ENCODE results near the gene SCD5.

DNA sequence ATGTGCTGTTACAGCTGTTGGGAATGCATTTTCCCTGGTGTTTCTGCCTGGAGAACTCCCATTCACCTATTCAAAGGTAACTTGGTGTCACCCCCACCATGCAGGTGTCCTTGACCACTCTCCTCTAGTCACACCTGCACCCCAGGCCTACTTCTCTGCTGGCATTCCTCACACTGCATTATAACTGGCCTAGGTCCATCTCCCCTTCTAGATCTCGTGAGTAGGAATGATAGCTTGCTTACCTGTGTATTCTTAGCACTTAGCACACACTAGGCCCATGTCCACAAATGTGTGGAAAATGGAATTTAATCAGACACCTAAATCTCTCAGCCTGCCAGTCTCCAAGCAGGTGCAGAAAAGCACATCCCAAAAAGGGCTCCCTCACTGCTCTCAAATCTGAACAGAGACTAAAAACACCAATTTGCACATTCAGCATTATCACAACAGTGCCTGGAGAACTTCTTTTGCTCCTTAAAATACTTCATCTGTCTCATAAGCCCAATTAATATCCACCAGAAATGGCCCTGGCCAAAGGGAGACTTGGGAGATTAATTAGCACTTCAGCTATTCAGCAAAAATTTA, 18.3 kb downstream of the SCD5 start:
- no peak for TF ChIP-seq EZH2 (IDR thresholded peaks at IDR 0.05; ENCODE audit: borderline replicate concordance, low read length)
- TF ChIP-seq, protein P1, sequence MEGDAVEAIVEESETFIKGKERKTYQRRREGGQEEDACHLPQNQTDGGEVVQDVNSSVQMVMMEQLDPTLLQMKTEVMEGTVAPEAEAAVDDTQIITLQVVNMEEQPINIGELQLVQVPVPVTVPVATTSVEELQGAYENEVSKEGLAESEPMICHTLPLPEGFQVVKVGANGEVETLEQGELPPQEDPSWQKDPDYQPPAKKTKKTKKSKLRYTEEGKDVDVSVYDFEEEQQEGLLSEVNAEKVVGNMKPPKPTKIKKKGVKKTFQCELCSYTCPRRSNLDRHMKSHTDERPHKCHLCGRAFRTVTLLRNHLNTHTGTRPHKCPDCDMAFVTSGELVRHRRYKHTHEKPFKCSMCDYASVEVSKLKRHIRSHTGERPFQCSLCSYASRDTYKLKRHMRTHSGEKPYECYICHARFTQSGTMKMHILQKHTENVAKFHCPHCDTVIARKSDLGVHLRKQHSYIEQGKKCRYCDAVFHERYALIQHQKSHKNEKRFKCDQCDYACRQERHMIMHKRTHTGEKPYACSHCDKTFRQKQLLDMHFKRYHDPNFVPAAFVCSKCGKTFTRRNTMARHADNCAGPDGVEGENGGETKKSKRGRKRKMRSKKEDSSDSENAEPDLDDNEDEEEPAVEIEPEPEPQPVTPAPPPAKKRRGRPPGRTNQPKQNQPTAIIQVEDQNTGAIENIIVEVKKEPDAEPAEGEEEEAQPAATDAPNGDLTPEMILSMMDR (IDR thresholded peaks at IDR 0.05; ENCODE audit: low read length): no peak
